Transverse colon (tissue), 4 donors: ENCODE measurements around the gene OBSCN.

Source experiments
- CTCF ChIP-seq, 5 experiments: fragments of 200-600 bp in 3 of 5; fragments of 450-650 bp in 2 of 5; sonication (generic) in 3 of 5; IDR thresholded peaks; 1 replicate in 2 of 5; 2 replicates in 3 of 5; pipeline ENCODE4 v1.5.1; 2016 to 2017; ENCODE audit warnings: antibody characterized with exemption in 5 of 5, inconsistent platforms in 3 of 5, mild to moderate bottlenecking in 2 of 5, moderate library complexity in 1 of 5
- EP300 ChIP-seq: sonication (generic); formaldehyde crosslinking; IDR thresholded peaks from one replicate; pipeline ENCODE4 v1.6.1; 2017; ENCODE audit warnings: antibody characterized with exemption, low read depth
- POLR2A ChIP-seq: fragments of 450-650 bp; IDR thresholded peaks from one replicate; pipeline ENCODE4 v1.6.1; 2016; ENCODE audit warnings: antibody characterized with exemption, mild to moderate bottlenecking, moderate library complexity
- POLR2AphosphoS5 ChIP-seq, 3 donors: sonication (generic); formaldehyde crosslinking; IDR thresholded peaks; one replicate each; pipeline ENCODE4 v1.6.1; 2016; ENCODE audit warnings: antibody characterized with exemption in 3 of 3

- TF ChIP-seq CTCF (IDR thresholded peaks at IDR 0.05) (no peak), POLR2A (no peak), POLR2AphosphoS5 (IDR thresholded peaks at IDR 0.05) (no peak), EP300 (no peak)
Measured at GRCh38 chr1:228341814-228342626, 134.2 kb downstream of the OBSCN start.
